HepG2 (cell line): ENCODE results near the gene GGACT. TPM values are rescaled to one million over a fixed set of nuclear protein-coding genes. Genes with fewer than 3 reads are reported as not detected.

Source experiments
- ATAC-seq: fragments of 200-7000 bp; cut with Tn5 transposase; 3 replicates; pipeline ENCODE4 v1.9.1; 2020; ENCODE audit warnings: mild to moderate bottlenecking, moderate library complexity
- BruUV-seq: library from RNA; stranded (reverse); fragments of 400-500 nt; replicated peaks from 2 replicates; lab custom pipeline; 2021; lab: Mats Ljungman, UMichigan
- CTCF ChIA-PET: fragments of 300-600 bp; formaldehyde crosslinking; extraction: SDS; loops from one replicate; lab custom pipeline; 2021; ENCODE audit warnings: low total read pairs, inconsistent platforms, low intra/inter-chr PET ratio; lab: Yijun Ruan, JAX
- POLR2A ChIA-PET: fragments of 350-600 bp; sonication (Branson Sonifier 250); formaldehyde crosslinking; loops from one replicate; lab custom pipeline; 2020; ENCODE audit warnings: antibody characterized with exemption, inconsistent platforms; lab: Yijun Ruan, JAX
- DNase-seq: peaks from one replicate; pipeline ENCODE4 v3.0.0-alpha.2; 2015; ENCODE audit warnings: low spot score
- FAIRE-seq: peaks from 3 replicates; lab custom pipeline; 2011; peaks lifted over from hg19 to GRCh38; lab: Jason Lieb, UNC
- H2AFZ ChIP-seq: one replicate; pipeline ENCODE4 v1.6.1; 2011; ENCODE audit warnings: low read length, inconsistent platforms
- H3K27ac ChIP-seq: fragments of 300-600 bp; 3 replicates; pipeline ENCODE4 v1.8.0; 2011; ENCODE audit warnings: mixed run types, mild to moderate bottlenecking, mixed read lengths, low read length, inconsistent platforms; ENCODE audit not compliant: insufficient read depth; ENCODE audit errors: extremely low read length
- H3K27me3 ChIP-seq, 2 experiments: fragments of 200-600 bp in 1 of 2; 2 replicates in 1 of 2; 3 replicates in 1 of 2; pipeline versions ENCODE4 v1.6.0 to v1.8.0; 2011; ENCODE audit warnings: low read length in 2 of 2, mild to moderate bottlenecking in 2 of 2, moderate library complexity in 2 of 2, inconsistent platforms in 1 of 2; ENCODE audit not compliant: insufficient read depth in 2 of 2, control insufficient read depth in 1 of 2
- H3K36me3 ChIP-seq, 2 experiments: fragments of 200-600 bp in 1 of 2; replicated peaks in 1 of 2; 2 replicates in 1 of 2; 3 replicates in 1 of 2; pipeline versions ENCODE4 v1.5.1 to v1.8.0; 2011; ENCODE audit warnings: low read length in 2 of 2, inconsistent platforms in 1 of 2; ENCODE audit not compliant: insufficient read depth in 2 of 2, control insufficient read depth in 1 of 2
- H3K4me1 ChIP-seq: 2 replicates; pipeline ENCODE4 v1.5.1; 2012; ENCODE audit warnings: low read length, inconsistent platforms; ENCODE audit not compliant: insufficient read depth
- H3K4me2 ChIP-seq: 2 replicates; pipeline ENCODE4 v1.6.0; 2011; ENCODE audit warnings: low read depth, low read length, inconsistent platforms
- H3K4me3 ChIP-seq, 3 experiments: fragments of 200-600 bp in 1 of 3; sonication (generic), shearing (Covaris generic) in 1 of 3; replicated peaks in 1 of 3; 2 replicates each; pipeline ENCODE4 v1.5.1; 2011 to 2016; ENCODE audit warnings: low read length in 3 of 3, inconsistent platforms in 2 of 3, low read depth in 2 of 3, mild to moderate bottlenecking in 2 of 3, control low read depth in 1 of 3, mixed read lengths in 1 of 3; ENCODE audit not compliant: insufficient read depth in 1 of 3
- H3K79me2 ChIP-seq: one replicate; pipeline ENCODE4 v1.6.1; 2011; ENCODE audit warnings: low read length, inconsistent platforms; ENCODE audit not compliant: insufficient read depth
- H3K9ac ChIP-seq: 2 replicates; pipeline ENCODE4 v1.6.0; 2011; ENCODE audit warnings: mild to moderate bottlenecking, low read depth, low read length, inconsistent platforms; ENCODE audit not compliant: insufficient read depth
- H3K9me3 ChIP-seq: 2 replicates; pipeline ENCODE4 v1.5.1; 2012; ENCODE audit warnings: mild to moderate bottlenecking, low read length
- H4K20me1 ChIP-seq: 2 replicates; pipeline ENCODE4 v1.6.0; 2011; ENCODE audit warnings: inconsistent platforms, mild to moderate bottlenecking, low read length, moderate library complexity; ENCODE audit not compliant: insufficient read depth
- ATF4 ChIP-seq, 2 experiments: fragments of 450-650 bp in 1 of 2; sonication (generic) in 1 of 2; formaldehyde crosslinking; IDR thresholded peaks; 2 replicates each; pipeline versions ENCODE4 v1.5.0 to v1.8.0; 2020 to 2022; ENCODE audit warnings: mild to moderate bottlenecking in 1 of 2, missing genetic modification reagents in 1 of 2
- ATM ChIP-seq: fragments of 450-650 bp; IDR thresholded peaks from 2 replicates; pipeline ENCODE4 v1.7.1; 2017; ENCODE audit warnings: mild to moderate bottlenecking, borderline replicate concordance
- CREB1 ChIP-seq, 2 experiments: fragments of 450-650 bp in 1 of 2; IDR thresholded peaks; 2 replicates each; pipeline ENCODE4 v1.6.1; 2016 to 2017; ENCODE audit warnings: control low read depth in 1 of 2, mild to moderate bottlenecking in 1 of 2, missing compliant biosample characterization in 1 of 2, missing genetic modification characterization in 1 of 2
- KLF9 ChIP-seq: IDR thresholded peaks from 2 replicates; pipeline ENCODE4 v1.6.1; 2016; ENCODE audit warnings: low read depth
- SATB2 ChIP-seq: sonication (generic); formaldehyde crosslinking; IDR thresholded peaks from 2 replicates; pipeline ENCODE4 v1.5.0; 2020; ENCODE audit warnings: missing genetic modification reagents
- SRSF9 ChIP-seq: fragments of 200-400 bp; formaldehyde crosslinking; IDR thresholded peaks from 2 replicates; pipeline ENCODE4 v1.6.1; 2018; ENCODE audit warnings: borderline replicate concordance, mild to moderate bottlenecking, low read depth, low read length; ENCODE audit not compliant: insufficient read depth, poor library complexity, severe bottlenecking
- TAF15 ChIP-seq: fragments of 200-400 bp; formaldehyde crosslinking; IDR thresholded peaks from one replicate; pipeline ENCODE4 v1.6.1; 2018; ENCODE audit warnings: mild to moderate bottlenecking, low read depth, low read length; ENCODE audit not compliant: poor library complexity, severe bottlenecking
- ZFY ChIP-seq: sonication (generic); formaldehyde crosslinking; IDR thresholded peaks from 2 replicates; pipeline ENCODE4 v1.4.0; 2020; ENCODE audit warnings: missing genetic modification reagents
- ZNF138 ChIP-seq: sonication (generic); formaldehyde crosslinking; IDR thresholded peaks from 2 replicates; pipeline ENCODE4 v1.5.0; 2020; ENCODE audit warnings: mild to moderate bottlenecking, low read depth, missing genetic modification reagents
- ZNF512 ChIP-seq: sonication (generic); formaldehyde crosslinking; IDR thresholded peaks from 2 replicates; pipeline ENCODE4 v1.4.0; 2020; ENCODE audit warnings: mild to moderate bottlenecking, missing genetic modification reagents
- WGBS: methylation state at CpG from one replicate; pipeline ENCODE4 v1.1.6; 2017; ENCODE audit warnings: low lambda C conversion rate; 5-methylcytosine and 5-hydroxymethylcytosine counted together
- in situ Hi-C: cut with HindIII; loops from 2 replicates; pipeline ENCODE4 v1.10.0; 2017; ENCODE audit warnings: low pct_unique_long_range_greater_than_20kb; ENCODE audit not compliant: extremely low pct_ligation_motif_present
- intact Hi-C: fragments of 100-400 bp; cut with micrococcal nuclease; formaldehyde crosslinking; loops from one replicate; pipeline ENCODE4 v1.10.0; 2022; ENCODE audit not compliant: unreplicated experiment
- polyA plus RNA-seq, 8 experiments: library from polyadenylated mRNA; depleted of rRNA in 3 of 8; stranded (reverse) in 7 of 8; unstranded in 1 of 8; fragments of >200 nt; fragmentation: Illumina TruSeq in 4 of 8; extraction: Trizol in 4 of 8; gene quantifications; 2 replicates each; pipeline versions ENCODE4 v1.2.1 to v1.2.3, GENCODE V29; 2011 to 2016; ENCODE audit warnings: low read depth in 4 of 8, missing spikeins in 1 of 8, mixed read lengths in 1 of 8; ENCODE audit not compliant: insufficient read depth in 1 of 8
- total RNA-seq, 5 experiments: library from RNA; depleted of rRNA; stranded (reverse); fragments of >200 nt; fragmentation: Illumina TruSeq; extraction: Trizol; gene quantifications; 2 replicates each; pipeline ENCODE4 v1.2.3, GENCODE V29; 2016; ENCODE audit warnings: low read depth in 1 of 5
- TF ChIP-seq, protein P1 (sequence below): sonication (generic); formaldehyde crosslinking; IDR thresholded peaks from 2 replicates; pipeline ENCODE4 v1.5.0; 2020; ENCODE audit warnings: mild to moderate bottlenecking, missing genetic modification reagents
- TF ChIP-seq, protein P2 (sequence below): sonication (generic); formaldehyde crosslinking; IDR thresholded peaks from 2 replicates; pipeline ENCODE4 v1.4.0; 2020; ENCODE audit warnings: missing genetic modification reagents
- TF ChIP-seq, protein P3 (sequence below): sonication (generic); formaldehyde crosslinking; IDR thresholded peaks from 2 replicates; pipeline ENCODE4 v1.4.0; 2020; ENCODE audit warnings: mild to moderate bottlenecking, missing genetic modification reagents

The GGACT gene
- total and polyA plus RNA-seq, 2 of the 13 experiments (the other 11 are each of a cell fraction or from before 2014, with no cell fraction given): 1.7 to 1.9 TPM

GRCh38 chr13:100521851-100522617, 66.6 kb downstream of the GGACT start:
- H3K4me1 ChIP-seq: peaks cover 48% of the 10 kb centered on the region
- TF ChIP-seq ZNF138 (CRISPR knock-in tag) (no peak), ATM (no peak), SRSF9 (no peak), ATF4 (CRISPR knock-in tag; IDR thresholded peaks at IDR 0.05) (no peak), ZNF512 (CRISPR knock-in tag) (no peak), KLF9 (no peak), ZFY (no peak), SATB2 (CRISPR knock-in tag) (no peak), CREB1 (IDR thresholded peaks at IDR 0.05) (no peak), CREB1 (CRISPR knock-in tag; IDR thresholded peaks at IDR 0.05) (no peak), TAF15 (no peak)
- TF ChIP-seq, protein P1, sequence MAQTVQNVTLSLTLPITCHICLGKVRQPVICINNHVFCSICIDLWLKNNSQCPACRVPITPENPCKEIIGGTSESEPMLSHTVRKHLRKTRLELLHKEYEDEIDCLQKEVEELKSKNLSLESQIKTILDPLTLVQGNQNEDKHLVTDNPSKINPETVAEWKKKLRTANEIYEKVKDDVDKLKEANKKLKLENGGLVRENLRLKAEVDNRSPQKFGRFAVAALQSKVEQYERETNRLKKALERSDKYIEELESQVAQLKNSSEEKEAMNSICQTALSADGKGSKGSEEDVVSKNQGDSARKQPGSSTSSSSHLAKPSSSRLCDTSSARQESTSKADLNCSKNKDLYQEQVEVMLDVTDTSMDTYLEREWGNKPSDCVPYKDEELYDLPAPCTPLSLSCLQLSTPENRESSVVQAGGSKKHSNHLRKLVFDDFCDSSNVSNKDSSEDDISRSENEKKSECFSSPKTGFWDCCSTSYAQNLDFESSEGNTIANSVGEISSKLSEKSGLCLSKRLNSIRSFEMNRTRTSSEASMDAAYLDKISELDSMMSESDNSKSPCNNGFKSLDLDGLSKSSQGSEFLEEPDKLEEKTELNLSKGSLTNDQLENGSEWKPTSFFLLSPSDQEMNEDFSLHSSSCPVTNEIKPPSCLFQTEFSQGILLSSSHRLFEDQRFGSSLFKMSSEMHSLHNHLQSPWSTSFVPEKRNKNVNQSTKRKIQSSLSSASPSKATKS (CRISPR knock-in tag): no peak
- TF ChIP-seq, protein P2, sequence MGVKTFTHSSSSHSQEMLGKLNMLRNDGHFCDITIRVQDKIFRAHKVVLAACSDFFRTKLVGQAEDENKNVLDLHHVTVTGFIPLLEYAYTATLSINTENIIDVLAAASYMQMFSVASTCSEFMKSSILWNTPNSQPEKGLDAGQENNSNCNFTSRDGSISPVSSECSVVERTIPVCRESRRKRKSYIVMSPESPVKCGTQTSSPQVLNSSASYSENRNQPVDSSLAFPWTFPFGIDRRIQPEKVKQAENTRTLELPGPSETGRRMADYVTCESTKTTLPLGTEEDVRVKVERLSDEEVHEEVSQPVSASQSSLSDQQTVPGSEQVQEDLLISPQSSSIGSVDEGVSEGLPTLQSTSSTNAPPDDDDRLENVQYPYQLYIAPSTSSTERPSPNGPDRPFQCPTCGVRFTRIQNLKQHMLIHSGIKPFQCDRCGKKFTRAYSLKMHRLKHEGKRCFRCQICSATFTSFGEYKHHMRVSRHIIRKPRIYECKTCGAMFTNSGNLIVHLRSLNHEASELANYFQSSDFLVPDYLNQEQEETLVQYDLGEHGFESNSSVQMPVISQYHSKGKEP (CRISPR knock-in tag): no peak
- TF ChIP-seq, protein P3, sequence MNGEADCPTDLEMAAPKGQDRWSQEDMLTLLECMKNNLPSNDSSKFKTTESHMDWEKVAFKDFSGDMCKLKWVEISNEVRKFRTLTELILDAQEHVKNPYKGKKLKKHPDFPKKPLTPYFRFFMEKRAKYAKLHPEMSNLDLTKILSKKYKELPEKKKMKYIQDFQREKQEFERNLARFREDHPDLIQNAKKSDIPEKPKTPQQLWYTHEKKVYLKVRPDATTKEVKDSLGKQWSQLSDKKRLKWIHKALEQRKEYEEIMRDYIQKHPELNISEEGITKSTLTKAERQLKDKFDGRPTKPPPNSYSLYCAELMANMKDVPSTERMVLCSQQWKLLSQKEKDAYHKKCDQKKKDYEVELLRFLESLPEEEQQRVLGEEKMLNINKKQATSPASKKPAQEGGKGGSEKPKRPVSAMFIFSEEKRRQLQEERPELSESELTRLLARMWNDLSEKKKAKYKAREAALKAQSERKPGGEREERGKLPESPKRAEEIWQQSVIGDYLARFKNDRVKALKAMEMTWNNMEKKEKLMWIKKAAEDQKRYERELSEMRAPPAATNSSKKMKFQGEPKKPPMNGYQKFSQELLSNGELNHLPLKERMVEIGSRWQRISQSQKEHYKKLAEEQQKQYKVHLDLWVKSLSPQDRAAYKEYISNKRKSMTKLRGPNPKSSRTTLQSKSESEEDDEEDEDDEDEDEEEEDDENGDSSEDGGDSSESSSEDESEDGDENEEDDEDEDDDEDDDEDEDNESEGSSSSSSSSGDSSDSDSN (CRISPR knock-in tag): no peak

More at GRCh38 chr13:100521851-100522617, 66.6 kb downstream of the GGACT start:
- H3K9me3 ChIP-seq: no peaks in the 10 kb centered on the region
- no peaks in the 10 kb centered on the region; a peak in 2 of 5 replicates for H3K36me3 ChIP-seq
- BruUV-seq: no TSS peak
- DNase-seq (no peak), ATAC-seq (no peak), FAIRE-seq (no peak)
- in situ Hi-C loops: no loop called here
- H3K27ac ChIP-seq: no peak overlapping the region
- H4K20me1 ChIP-seq: no peaks in the 10 kb centered on the region
- no peak overlapping the region for H2AFZ ChIP-seq
- H3K27me3 ChIP-seq: no peaks in the 10 kb centered on the region
- H3K79me2 ChIP-seq: no peaks in the 10 kb centered on the region
- H3K9ac ChIP-seq: no peak overlapping the region
- POLR2A ChIA-PET: no interaction called here
- WGBS: 96% methylated on average over 19 of the region's 19 CpGs
- no peak overlapping the region for H3K4me3 ChIP-seq
- CTCF ChIA-PET: no interaction called here
- intact Hi-C loops: no loop called here
- no peak overlapping the region for H3K4me2 ChIP-seq
